Neural progenitor cell (in vitro differentiated cells): ENCODE measurements around the gene CLCA4. TPM values are rescaled to one million over a fixed set of nuclear protein-coding genes. Genes with fewer than 3 reads are reported as not detected.

Source experiments
- DNase-seq: peaks from one replicate; pipeline ENCODE4 v3.0.0-alpha.2; 2016; ENCODE audit warnings: low spot score
- H2AFZ ChIP-seq: fragments of 200-600 bp; sonication (generic); replicated peaks from 2 replicates; pipeline ENCODE4 v1.6.1; 2016; ENCODE audit warnings: antibody characterized with exemption
- H3F3A ChIP-seq: fragments of 200-600 bp; sonication (generic); 2 replicates; pipeline ENCODE4 v1.6.1; 2016; ENCODE audit warnings: antibody characterized with exemption, low read depth
- H3K27ac ChIP-seq: fragments of 200-600 bp; sonication (generic); 2 replicates; pipeline ENCODE4 v1.5.1; 2016; ENCODE audit warnings: mild to moderate bottlenecking
- H3K27me3 ChIP-seq: fragments of 200-600 bp; sonication (generic); 2 replicates; pipeline ENCODE4 v1.6.1; 2016; ENCODE audit warnings: mild to moderate bottlenecking, moderate library complexity
- H3K36me3 ChIP-seq: fragments of 200-600 bp; sonication (generic); 2 replicates; pipeline ENCODE4 v1.5.1; 2016
- H3K4me1 ChIP-seq: fragments of 200-600 bp; sonication (generic); 2 replicates; pipeline ENCODE4 v1.6.1; 2016; ENCODE audit warnings: mixed run types
- H3K4me2 ChIP-seq: fragments of 200-600 bp; sonication (generic); 2 replicates; pipeline ENCODE4 v1.6.1; 2016
- H3K4me3 ChIP-seq: fragments of 200-600 bp; sonication (generic); 2 replicates; pipeline ENCODE4 v1.5.1; 2016
- H3K79me2 ChIP-seq: fragments of 200-600 bp; sonication (generic); 2 replicates; pipeline ENCODE4 v1.6.1; 2016; ENCODE audit warnings: low read depth
- H3K9ac ChIP-seq: fragments of 200-600 bp; sonication (generic); 2 replicates; pipeline ENCODE4 v1.6.1; 2016
- H3K9me3 ChIP-seq: fragments of 200-600 bp; sonication (generic); 2 replicates; pipeline ENCODE4 v1.5.1; 2016; ENCODE audit warnings: low read depth
- H4K20me1 ChIP-seq: fragments of 200-600 bp; sonication (generic); 2 replicates; pipeline ENCODE4 v1.6.1; 2016; ENCODE audit warnings: low read depth
- H3K27ac Mint-ChIP-seq: 3 replicates; pipeline ENCODE4 v1.8.0; 2021; ENCODE audit warnings: mixed read lengths
- H3K27me3 Mint-ChIP-seq: 2 replicates; pipeline ENCODE4 v1.8.0; 2022; ENCODE audit warnings: low read depth, mild to moderate bottlenecking, inconsistent platforms, moderate library complexity, mixed read lengths; ENCODE audit not compliant: insufficient read depth
- H3K36me3 Mint-ChIP-seq: 3 replicates; pipeline ENCODE4 v1.8.0; 2021; ENCODE audit warnings: mixed read lengths
- H3K4me1 Mint-ChIP-seq: 3 replicates; pipeline ENCODE4 v1.8.0; 2021; ENCODE audit warnings: mixed read lengths
- H3K4me3 Mint-ChIP-seq: 3 replicates; pipeline ENCODE4 v1.8.0; 2021; ENCODE audit warnings: mild to moderate bottlenecking, moderate library complexity, mixed read lengths
- H3K9me3 Mint-ChIP-seq: 3 replicates; pipeline ENCODE4 v1.8.0; 2020; ENCODE audit warnings: mixed read lengths
- EZH2 ChIP-seq: fragments of 200-600 bp; sonication (generic); IDR thresholded peaks from 2 replicates; pipeline ENCODE4 v1.6.1; 2017; ENCODE audit warnings: antibody characterized with exemption, mild to moderate bottlenecking, moderate library complexity
- EZH2phosphoT487 ChIP-seq: fragments of 200-600 bp; sonication (generic); IDR thresholded peaks from 2 replicates; pipeline ENCODE4 v1.6.1; 2017; ENCODE audit warnings: antibody characterized with exemption
- total RNA-seq: library from RNA; depleted of rRNA; stranded (reverse); fragments of >200 nt; gene quantifications from 2 replicates; pipeline ENCODE4 v1.2.3, GENCODE V29; 2015; ENCODE audit warnings: low replicate concordance
- TF ChIP-seq, protein P1 (sequence below): fragments of 200-600 bp; sonication (generic); IDR thresholded peaks from 2 replicates; pipeline ENCODE4 v1.5.1; 2017; ENCODE audit warnings: antibody characterized with exemption, mild to moderate bottlenecking

Gene CLCA4, protein sequence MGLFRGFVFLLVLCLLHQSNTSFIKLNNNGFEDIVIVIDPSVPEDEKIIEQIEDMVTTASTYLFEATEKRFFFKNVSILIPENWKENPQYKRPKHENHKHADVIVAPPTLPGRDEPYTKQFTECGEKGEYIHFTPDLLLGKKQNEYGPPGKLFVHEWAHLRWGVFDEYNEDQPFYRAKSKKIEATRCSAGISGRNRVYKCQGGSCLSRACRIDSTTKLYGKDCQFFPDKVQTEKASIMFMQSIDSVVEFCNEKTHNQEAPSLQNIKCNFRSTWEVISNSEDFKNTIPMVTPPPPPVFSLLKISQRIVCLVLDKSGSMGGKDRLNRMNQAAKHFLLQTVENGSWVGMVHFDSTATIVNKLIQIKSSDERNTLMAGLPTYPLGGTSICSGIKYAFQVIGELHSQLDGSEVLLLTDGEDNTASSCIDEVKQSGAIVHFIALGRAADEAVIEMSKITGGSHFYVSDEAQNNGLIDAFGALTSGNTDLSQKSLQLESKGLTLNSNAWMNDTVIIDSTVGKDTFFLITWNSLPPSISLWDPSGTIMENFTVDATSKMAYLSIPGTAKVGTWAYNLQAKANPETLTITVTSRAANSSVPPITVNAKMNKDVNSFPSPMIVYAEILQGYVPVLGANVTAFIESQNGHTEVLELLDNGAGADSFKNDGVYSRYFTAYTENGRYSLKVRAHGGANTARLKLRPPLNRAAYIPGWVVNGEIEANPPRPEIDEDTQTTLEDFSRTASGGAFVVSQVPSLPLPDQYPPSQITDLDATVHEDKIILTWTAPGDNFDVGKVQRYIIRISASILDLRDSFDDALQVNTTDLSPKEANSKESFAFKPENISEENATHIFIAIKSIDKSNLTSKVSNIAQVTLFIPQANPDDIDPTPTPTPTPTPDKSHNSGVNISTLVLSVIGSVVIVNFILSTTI
- not detected in 2 replicates for total RNA-seq

DNA sequence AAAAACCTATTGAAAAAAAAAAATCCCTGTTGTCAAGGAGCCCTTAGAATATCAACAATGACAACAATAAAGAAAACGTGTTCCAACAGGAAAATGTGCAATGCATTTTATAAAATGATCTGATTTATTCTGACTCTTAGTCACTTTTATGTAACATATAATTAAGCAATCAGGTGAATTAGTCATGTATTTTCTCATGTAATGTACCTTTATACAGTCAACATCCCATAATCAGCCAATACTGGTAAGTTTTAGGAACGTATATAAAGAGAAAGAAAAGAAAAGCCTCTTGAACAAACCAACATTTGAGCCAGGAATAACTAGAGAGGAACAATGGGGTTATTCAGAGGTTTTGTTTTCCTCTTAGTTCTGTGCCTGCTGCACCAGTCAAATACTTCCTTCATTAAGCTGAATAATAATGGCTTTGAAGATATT is at the start of gene CLCA4:
TSS of gene CLCA4 (plus strand) at position 292 of the 435 bp plus-strand sequence. CDS start at position 334, 42 bp downstream.
- Histone ChIP-seq H3K9ac (no peak within 1 kb of the TSS), H3K36me3 (no peaks in the 10 kb centered on the region), H3K27me3 (no peaks in the 10 kb centered on the region), H3K9me3 (no peaks in the 10 kb centered on the region), H3K79me2 (no peaks in the 10 kb centered on the region), H3K27ac (no peak within 1 kb of the TSS), H3K4me1 (no peaks in the 10 kb centered on the region), H3K4me3 (no peak within 1 kb of the TSS), H4K20me1 (no peaks in the 10 kb centered on the region), H3K4me2 (no peak within 1 kb of the TSS), H2AFZ (no peak within 1 kb of the TSS), H3F3A (no peaks in the 10 kb centered on the region)
- no peak within 1 kb of the TSS for H3K4me3 Mint-ChIP-seq
- peaks cover 5% of the 10 kb centered on the region for H3K4me1 Mint-ChIP-seq
- TF ChIP-seq, protein P1, sequence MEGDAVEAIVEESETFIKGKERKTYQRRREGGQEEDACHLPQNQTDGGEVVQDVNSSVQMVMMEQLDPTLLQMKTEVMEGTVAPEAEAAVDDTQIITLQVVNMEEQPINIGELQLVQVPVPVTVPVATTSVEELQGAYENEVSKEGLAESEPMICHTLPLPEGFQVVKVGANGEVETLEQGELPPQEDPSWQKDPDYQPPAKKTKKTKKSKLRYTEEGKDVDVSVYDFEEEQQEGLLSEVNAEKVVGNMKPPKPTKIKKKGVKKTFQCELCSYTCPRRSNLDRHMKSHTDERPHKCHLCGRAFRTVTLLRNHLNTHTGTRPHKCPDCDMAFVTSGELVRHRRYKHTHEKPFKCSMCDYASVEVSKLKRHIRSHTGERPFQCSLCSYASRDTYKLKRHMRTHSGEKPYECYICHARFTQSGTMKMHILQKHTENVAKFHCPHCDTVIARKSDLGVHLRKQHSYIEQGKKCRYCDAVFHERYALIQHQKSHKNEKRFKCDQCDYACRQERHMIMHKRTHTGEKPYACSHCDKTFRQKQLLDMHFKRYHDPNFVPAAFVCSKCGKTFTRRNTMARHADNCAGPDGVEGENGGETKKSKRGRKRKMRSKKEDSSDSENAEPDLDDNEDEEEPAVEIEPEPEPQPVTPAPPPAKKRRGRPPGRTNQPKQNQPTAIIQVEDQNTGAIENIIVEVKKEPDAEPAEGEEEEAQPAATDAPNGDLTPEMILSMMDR, result no peak
- TF ChIP-seq EZH2 (no peak), EZH2phosphoT487 (no peak)
- H3K27ac Mint-ChIP-seq, result no peak within 1 kb of the TSS
- no peaks in the 10 kb centered on the region for H3K27me3 Mint-ChIP-seq
- DNase-seq, result no peak
- no peaks in the 10 kb centered on the region for H3K9me3 Mint-ChIP-seq
- no peaks in the 10 kb centered on the region for H3K36me3 Mint-ChIP-seq

DNA sequence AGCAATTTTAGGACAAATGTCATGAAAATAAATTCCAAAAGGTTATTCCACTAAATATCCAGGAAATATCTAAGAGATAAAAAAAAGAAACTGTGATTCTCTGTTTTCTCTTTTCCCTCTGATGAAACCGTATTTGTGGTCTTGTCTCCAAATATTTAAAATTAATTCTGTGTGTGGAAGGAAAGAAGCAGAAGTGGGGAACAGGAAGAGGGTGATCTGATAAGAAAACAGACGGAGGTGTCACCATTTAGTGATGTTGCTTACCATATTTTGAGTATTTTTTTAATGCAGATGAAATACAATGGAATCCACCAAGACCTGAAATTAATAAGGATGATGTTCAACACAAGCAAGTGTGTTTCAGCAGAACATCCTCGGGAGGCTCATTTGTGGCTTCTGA is 48.6 kb upstream of the CLCA4 start:
- H3K36me3 Mint-ChIP-seq, result peaks cover 2% of the 10 kb centered on the region
- Histone ChIP-seq H3K4me1 (peaks cover 4% of the 10 kb centered on the region), H3K4me2 (no peak overlapping the region), H2AFZ (no peak overlapping the region), H3K79me2 (no peaks in the 10 kb centered on the region), H3K9ac (no peak overlapping the region), H3K9me3 (no peaks in the 10 kb centered on the region), H3F3A (peaks cover 6% of the 10 kb centered on the region), H3K4me3 (no peak overlapping the region), H3K36me3 (no peaks in the 10 kb centered on the region), H4K20me1 (no peaks in the 10 kb centered on the region), H3K27ac (no peak overlapping the region), H3K27me3 (no peaks in the 10 kb centered on the region)
- TF ChIP-seq EZH2phosphoT487, result no peak
- no peak for TF ChIP-seq EZH2
- TF ChIP-seq, protein P1, result no peak
- H3K27ac Mint-ChIP-seq, result no peak overlapping the region
- peaks cover 4% of the 10 kb centered on the region for H3K4me1 Mint-ChIP-seq
- DNase-seq, result no peak
- no peaks in the 10 kb centered on the region for H3K9me3 Mint-ChIP-seq
- peaks cover 2% of the 10 kb centered on the region for H3K27me3 Mint-ChIP-seq
- no peak overlapping the region for H3K4me3 Mint-ChIP-seq

DNA sequence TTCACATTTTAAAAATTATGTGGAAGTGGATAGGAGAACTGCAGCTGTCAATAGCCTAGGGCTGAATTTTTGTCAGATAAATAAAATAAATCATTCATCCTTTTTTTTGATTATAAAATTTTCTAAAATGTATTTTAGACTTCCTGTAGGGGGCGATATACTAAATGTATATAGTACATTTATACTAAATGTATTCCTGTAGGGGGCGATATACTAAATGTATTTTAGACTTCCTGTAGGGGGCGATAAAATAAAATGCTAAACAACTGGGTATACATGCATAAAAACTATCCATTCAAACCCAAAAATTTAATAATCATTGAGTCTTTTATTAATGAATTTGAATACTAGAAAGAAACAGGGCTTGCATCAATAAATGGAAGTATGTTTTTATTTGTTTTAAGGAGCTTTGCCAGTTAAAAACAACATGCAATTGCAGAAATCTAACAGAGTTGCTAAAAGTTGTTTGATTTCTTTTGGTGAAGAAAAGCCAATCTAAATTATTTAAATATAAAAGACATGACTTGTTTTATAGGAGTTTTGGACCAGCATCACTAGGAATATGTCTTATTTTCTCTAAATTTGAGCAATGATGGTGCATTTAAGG is 46.8 kb upstream of the CLCA4 start:
- no peaks in the 10 kb centered on the region for H3K36me3 ChIP-seq
- H2AFZ ChIP-seq, result no peak overlapping the region
- H3K9me3 ChIP-seq, result no peaks in the 10 kb centered on the region
- no peak overlapping the region for H3K4me2 ChIP-seq
- Mint-ChIP-seq H3K9me3 (no peaks in the 10 kb centered on the region), H3K27ac (no peak overlapping the region), H3K27me3 (peaks cover 2% of the 10 kb centered on the region), H3K4me1 (peaks cover 18% of the 10 kb centered on the region), H3K4me3 (no peak overlapping the region), H3K36me3 (peaks cover 2% of the 10 kb centered on the region)
- no peak overlapping the region for H3K9ac ChIP-seq
- H3K4me3 ChIP-seq, result no peak overlapping the region
- no peaks in the 10 kb centered on the region for H3K79me2 ChIP-seq
- peak; percentile 81 for DNase-seq
- TF ChIP-seq EZH2, result no peak
- TF ChIP-seq, protein P1, result peak; percentile 99
- no peak for TF ChIP-seq EZH2phosphoT487
- no peaks in the 10 kb centered on the region for H3K27me3 ChIP-seq
- H3K27ac ChIP-seq, result no peak overlapping the region
- H3K4me1 ChIP-seq, result peaks cover 14% of the 10 kb centered on the region
- peaks cover 17% of the 10 kb centered on the region for H3F3A ChIP-seq
- no peaks in the 10 kb centered on the region for H4K20me1 ChIP-seq
